ENCODE results near the gene SPON2.
A peak's percentile ranks its signal among the peaks of the same experiment; 100 is the strongest.
"Not testable (repeated sequence)": the region's sequence is repeated elsewhere in the genome, so short reads cannot be mapped to it uniquely, and the experiment has no call there.

SPON2 gene

DNA sequence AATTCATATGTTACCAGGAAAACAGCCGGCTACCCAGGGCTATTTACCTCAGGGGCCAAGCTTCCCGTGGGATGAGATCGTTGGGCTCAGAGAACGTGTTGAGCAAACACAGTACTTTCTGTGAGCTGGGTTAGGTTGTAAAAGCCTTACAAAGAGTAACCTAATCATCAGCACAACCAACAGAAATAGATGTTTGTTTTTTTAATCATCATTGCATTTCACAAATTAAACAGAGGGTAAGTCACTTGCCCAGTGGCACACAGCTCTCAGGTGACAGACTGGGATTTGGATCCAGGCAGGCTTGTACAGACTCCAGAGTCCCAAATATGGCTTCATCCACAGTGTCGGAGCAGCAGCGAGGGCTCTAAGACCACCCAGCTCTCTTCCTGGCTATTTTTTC lies 20.1 kb downstream of the SPON2 start:
- no peak for DNase-seq (ENCODE audit: low read depth in 2 of 3, low spot score in 1 of 3)

DNA sequence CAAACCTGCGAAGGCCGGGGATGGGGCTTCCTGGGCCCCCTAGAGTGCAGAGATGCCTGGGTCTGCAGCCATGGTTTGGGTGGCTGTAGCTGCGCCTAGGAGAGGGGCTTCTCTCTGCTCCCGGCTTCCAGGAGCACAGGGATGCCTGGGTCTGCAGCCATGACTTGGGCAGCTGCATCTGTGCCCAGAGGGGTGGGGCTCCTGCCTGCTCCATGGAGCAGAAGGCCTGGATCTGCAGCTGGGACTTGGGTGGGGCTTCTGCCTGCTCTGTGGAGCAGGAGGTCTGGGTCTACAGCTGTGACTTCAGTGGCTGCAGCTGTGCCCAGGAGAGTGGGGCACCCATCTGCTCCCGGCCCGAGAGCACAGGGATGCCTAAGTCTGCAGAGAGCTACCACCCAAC lies 20.8 kb downstream of the SPON2 start:
- no peak for DNase-seq (ENCODE audit: low read depth in 2 of 3, low spot score in 1 of 3)

DNA sequence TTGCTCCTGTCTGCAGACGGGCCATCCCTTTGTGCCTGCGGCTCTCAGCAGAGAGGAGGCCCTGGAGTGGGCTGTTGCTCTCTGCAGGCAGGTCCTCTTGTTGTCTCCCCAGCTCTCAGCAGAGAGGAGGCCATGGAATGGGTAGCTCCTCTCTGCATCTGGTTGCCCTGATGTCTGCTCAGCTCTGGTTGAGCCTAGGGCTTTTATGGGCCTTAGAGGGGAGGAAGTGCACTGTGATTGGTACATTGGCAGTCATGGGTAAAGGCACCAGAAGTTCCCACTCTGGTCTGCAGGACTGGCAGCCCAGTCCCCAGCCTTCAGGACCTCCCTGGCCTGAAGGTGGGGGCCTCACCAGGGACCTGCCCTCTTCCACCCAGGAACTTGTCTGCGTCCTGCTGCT lies 21.5 kb downstream of the SPON2 start:
- DNase-seq (ENCODE audit: low read depth in 2 of 3, low spot score in 1 of 3), result no peak

DNA sequence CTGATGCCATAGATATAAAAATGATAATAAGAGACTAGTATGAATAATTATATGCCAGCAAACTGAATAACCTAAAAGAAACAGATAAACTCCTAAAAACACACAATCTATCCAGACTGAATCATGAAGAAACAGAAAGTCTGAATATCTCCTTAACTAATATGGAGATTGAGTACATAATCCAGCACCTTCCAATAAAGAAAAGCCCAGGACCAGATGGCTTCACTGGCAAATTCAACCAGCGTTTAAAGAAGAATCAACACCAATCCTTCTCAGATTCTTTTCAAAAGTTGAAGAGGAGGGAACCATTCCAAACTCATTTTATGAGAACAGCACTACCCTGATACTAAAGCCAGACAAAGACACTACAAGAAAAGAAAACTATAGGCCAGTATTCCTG lies 32.5 kb downstream of the SPON2 start:
- no peak for DNase-seq (ENCODE audit: low read depth in 2 of 3, low spot score in 1 of 3)

DNA sequence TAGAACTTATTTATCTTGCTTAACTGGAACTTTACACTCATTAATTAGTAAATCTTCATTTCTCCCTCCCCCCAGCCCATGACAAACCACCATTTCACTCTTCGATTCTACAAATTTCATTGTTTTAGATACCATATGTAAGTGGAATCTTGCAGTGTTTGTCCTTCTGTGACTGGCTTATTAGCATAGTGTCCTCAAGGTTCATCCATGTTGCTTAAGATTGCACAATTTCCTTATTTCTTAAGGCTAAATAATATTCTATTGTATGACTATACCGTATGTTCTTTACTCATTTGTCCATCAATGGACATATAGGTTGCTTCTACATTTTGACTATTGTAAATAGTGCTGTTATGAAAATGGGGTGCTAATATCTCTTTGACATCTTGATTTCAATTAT lies 34.5 kb downstream of the SPON2 start:
- DNase-seq (ENCODE audit: low read depth in 2 of 3, low spot score in 1 of 3), result no peak

DNA sequence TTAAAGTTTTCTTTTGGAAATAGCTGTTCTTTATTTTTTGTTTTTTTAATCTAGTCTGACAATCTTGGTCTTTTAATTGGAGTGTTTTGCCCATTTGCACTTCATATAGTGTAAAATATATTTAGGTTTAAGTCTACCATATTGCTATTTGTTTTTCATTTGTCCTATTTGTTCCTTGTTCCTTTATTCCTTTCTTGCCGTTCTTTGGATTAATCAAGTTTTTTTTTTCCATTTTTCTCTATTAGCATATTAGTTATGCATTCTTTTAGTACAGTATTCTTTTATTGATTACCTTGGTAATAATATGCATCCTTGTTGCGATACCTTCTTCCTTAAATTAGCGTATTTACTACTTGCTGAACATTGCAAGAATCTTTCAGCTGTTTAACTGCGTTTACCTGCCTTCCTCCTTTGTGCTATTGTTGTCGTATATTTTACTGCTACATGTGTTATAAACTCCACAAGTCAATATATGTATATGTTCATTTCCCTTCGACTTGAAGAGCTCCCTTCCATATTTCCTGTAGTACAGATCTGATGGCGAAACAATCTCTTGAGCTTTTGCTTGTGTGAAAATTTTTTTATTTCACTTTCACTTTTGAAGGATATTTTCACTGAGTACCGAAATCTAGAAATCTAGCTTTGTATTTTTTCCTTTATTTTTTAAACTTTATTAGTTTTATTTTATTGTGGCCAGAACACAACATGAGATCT lies 35.2 kb downstream of the SPON2 start:
- no peak for DNase-seq (ENCODE audit: low read depth in 2 of 3, low spot score in 1 of 3)

DNA sequence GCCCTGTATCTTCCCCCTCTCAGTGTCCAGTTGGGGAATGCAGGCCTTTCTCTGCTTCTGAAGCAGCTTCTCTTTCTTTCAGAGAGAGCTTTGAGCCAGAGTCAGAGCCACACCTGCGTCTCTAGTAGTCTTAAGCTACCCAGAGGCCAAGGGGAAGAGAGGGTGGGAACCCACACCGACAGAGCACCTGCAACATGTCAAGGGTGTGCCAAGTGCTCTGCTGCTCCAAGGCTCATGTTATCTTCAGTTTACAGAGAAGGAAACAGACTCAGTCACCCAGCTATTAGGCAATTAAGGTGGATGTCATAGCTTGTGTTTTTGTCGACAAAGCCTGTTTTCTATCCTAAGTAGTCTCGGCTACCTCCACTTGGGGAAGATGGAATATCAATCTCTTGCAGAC lies 36.3 kb downstream of the SPON2 start:
- no peak for DNase-seq (ENCODE audit: low read depth in 2 of 3, low spot score in 1 of 3)

DNA sequence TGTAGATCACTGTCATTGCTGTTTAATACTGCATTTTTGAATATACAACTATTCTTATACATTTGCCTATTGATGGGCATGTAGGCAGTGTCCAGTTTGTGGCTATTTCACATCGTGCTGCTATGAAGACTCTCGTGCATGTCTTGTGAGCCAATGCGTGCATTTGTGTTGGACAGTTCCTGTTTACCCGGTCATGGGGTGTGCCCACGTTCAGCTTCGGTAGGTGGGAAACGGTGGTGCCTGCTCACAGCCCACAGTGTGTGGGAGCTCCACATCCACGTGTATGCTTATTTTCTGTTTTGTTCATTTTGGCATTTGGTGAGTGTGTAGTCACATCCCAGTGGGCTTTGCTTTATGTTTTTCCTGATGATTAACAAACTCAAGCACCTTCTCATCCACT lies 39.4 kb downstream of the SPON2 start:
- DNase-seq (ENCODE audit: low read depth in 2 of 3, low spot score in 1 of 3), result no peak

DNA sequence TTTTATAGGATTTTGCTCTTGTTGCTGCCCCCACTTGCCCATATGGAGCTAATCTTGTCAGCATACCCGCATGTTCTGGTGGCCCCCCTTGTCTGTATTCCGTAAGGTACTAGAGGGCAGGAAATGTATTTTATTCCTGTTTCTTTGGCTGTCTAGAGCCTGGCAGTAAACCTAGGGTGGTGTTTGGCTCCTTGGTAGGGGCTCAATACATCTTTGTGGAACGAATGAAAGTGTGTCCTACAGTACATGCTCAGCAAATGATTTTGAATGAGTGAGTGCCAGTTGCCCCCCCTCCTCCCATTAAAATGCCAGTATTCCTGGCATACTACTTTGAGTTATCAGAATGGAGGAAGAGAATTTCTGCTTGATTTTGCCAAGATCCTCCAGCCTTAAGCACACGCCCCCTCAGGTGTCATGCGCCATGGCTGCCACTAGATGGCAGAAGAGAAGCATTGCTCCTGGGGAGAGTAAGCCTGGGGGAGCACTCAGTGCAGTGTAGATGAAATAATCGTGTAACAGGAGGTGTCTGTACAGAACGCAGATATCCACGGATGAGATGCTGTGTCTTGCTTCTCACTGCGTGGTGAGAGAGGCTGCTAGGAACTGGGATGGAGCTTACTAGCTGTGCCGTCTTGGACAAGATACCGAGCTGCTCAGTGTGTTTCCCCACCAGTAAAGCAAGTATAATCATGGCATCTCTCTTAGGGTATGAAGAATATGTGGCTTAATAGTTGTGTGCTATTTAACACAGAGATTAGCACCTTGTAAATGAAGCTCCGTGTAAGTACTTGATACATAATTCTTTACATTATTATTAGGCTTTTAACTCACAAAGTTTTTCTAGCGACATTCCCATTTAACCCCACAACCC lies 41.8 kb downstream of the SPON2 start:
- DNase-seq (ENCODE audit: low read depth in 2 of 3, low spot score in 1 of 3), result peak; percentile 47 to 81 (median 54)

DNA sequence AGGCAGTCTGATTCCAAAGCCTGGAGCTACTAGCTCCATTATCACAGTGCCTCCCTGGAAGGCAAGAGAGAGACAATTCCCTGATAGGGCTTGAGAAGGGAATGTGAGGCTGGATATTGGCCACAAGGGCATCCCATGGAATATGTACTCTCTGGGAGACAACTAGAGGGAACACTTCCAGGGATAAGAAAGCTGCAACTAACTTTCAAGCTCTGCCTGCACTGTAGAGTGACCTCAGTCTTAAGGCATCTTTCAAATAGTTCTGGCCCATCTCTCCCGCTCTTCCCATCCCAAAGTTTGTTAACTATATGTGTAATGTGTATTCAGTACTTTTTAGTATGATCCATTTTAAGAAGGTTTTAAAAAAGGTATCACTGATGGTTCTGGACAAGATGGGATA lies 45.9 kb downstream of the SPON2 start:
- DNase-seq (ENCODE audit: low read depth in 2 of 3, low spot score in 1 of 3), result no peak

DNA sequence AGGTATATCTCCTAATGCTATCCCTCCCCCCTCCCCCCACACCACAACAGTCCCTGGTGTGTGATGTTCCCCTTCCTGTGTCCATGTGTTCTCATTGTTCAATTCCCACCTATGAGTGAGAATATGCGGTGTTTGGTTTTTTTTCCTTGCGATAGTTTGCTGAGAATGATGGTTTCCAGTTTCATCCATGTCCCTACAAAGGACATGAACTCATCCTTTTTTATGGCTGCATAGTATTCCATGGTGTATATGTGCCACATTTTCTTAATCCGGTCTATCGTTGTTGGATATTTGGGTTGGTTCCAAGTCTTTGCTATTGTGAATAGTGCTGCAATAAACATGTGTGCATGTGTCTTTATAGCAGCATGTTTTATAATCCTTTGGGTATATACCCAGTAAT lies 46.9 kb downstream of the SPON2 start:
- DNase-seq (ENCODE audit: low read depth in 2 of 3, low spot score in 1 of 3), result not testable (repeated sequence)

DNA sequence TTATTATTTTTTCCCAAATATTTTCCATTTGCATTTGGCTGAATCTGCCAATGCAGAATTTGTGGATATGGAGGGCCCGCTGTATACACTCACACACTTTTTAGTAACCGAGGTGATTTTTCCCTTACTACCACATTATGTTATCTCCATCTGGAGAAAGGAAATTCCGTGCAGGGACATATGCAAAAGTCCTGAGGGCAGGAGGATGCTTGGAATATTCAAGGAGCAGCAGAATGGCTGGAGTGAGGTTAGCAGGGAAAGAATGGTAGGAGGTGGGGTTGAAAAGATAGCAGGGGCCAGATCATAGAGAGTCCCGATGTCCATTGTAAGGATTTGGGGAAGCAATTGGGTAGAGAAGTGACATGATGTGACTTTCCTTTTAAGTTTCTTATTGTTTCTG lies 47.6 kb downstream of the SPON2 start:
- DNase-seq (ENCODE audit: low read depth in 2 of 3, low spot score in 1 of 3), result no peak

DNA sequence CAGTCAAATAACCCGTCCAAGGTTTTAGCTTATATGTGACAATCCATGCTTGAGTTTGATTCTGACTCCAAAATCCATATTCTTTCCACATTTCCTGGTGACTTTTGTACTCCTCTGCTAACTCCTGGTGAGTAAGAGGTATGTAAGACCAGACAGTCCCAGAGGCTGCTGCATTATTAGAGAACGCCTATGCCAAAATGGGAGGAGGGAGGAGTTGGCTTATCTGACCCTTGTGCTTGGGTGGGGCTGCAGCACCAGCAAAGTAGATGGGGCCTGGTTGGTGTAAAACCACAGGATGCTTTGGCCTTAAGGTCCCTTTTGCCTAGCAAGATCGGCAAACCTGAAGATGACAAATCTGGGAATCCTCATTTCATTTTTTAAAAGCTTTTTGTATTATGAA lies 49.9 kb downstream of the SPON2 start:
- no peak for DNase-seq (ENCODE audit: low read depth in 2 of 3, low spot score in 1 of 3)

All from stimulated activated CD4-positive, alpha-beta T cell treated with anti-CD3 and anti-CD28 coated beads, Interleukin-12 subunit alpha, Interleukin-12 subunit beta, amount 100 ng/mL, for 48 hours (primary cell).